BE2C (cell line): ENCODE data around the gene CHMP6.

ENCODE experiments used
- DNase-seq: peaks from one replicate; pipeline ENCODE4 v3.0.0-alpha.2; 2020
- H3K27me3 ChIP-seq: fragments of 250-450 bp; sonication (Bioruptor Pico); 2 replicates; pipeline ENCODE4 v1.5.1; 2020; ENCODE audit warnings: mild to moderate bottlenecking
- H3K36me3 ChIP-seq: fragments of 250-450 bp; sonication (Bioruptor Pico); 2 replicates; pipeline ENCODE4 v1.5.1; 2020; ENCODE audit warnings: mild to moderate bottlenecking
- H3K4me1 ChIP-seq: fragments of 250-450 bp; sonication (Bioruptor Pico); 2 replicates; pipeline ENCODE4 v1.5.1; 2020
- H3K4me3 ChIP-seq: 2 replicates; pipeline ENCODE4 v1.5.1; 2011; ENCODE audit warnings: low read depth, low read length
- H3K9me3 ChIP-seq: fragments of 250-450 bp; sonication (Bioruptor Pico); 2 replicates; pipeline ENCODE4 v1.5.1; 2020
- TF ChIP-seq, protein P1 (sequence below): IDR thresholded peaks from 2 replicates; pipeline ENCODE4 v1.5.1; 2012; ENCODE audit warnings: mild to moderate bottlenecking, low read depth, low read length

CHMP6 gene

DNA sequence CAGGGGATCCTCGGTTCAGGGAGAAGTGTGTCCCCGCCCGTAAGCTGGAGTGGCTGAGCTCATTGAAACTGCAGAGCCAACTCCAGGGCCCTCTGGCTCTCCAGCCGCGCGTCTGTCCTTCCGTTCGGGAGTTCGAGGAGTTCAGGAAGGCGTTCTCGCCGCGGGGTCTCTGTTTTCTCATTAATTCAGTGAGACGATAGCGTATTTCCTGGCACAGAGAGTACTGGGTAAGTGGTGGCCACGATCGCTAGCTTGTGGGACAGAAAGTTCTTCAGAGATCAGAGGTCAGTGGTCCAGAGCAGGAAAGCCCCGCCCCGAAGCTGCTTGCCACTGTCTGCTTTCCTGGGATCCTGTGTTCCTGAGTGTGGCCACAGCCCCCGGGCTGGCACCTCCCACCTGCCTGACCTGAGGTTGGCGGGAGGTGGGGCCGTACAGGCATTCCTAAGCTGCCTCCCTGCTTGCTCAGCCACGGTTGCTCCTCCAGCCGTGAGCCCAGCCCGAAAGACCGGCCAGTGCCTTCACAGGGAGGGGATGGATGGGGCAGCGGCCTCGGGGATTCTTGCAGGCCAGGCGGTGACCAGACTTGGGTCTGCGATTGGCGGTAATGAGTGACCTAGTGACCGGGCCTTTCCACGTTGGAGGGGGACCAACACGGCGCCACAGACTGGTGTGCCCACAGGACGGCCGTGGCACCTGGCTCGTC, 52.2 kb downstream of the CHMP6 start:
- peaks cover 52% of the 10 kb centered on the region for H3K4me1 ChIP-seq
- no peaks in the 10 kb centered on the region for H3K27me3 ChIP-seq
- TF ChIP-seq, protein P1, sequence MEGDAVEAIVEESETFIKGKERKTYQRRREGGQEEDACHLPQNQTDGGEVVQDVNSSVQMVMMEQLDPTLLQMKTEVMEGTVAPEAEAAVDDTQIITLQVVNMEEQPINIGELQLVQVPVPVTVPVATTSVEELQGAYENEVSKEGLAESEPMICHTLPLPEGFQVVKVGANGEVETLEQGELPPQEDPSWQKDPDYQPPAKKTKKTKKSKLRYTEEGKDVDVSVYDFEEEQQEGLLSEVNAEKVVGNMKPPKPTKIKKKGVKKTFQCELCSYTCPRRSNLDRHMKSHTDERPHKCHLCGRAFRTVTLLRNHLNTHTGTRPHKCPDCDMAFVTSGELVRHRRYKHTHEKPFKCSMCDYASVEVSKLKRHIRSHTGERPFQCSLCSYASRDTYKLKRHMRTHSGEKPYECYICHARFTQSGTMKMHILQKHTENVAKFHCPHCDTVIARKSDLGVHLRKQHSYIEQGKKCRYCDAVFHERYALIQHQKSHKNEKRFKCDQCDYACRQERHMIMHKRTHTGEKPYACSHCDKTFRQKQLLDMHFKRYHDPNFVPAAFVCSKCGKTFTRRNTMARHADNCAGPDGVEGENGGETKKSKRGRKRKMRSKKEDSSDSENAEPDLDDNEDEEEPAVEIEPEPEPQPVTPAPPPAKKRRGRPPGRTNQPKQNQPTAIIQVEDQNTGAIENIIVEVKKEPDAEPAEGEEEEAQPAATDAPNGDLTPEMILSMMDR: no peak
- H3K4me3 ChIP-seq: no peak overlapping the region
- H3K36me3 ChIP-seq: peaks cover 3% of the 10 kb centered on the region; the same call in 1 of the 2 replicates
- H3K9me3 ChIP-seq: no peaks in the 10 kb centered on the region
- no peak for DNase-seq

DNA sequence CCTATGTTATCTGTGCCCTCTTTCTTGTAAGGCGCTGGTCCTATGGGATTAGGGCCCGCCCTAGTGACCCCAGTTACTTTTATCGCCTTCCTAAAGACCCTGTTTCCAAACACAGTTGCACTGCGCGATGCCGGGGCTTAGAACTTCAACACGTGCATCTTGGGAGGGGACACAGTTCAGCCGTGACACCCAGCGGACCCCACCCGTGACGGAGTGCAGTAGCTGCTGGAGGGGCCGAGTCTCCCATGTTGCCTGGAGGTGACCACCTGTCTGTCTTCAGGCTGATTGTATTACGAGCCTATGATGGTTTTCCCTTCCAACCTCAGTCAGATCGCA, 52.8 kb downstream of the CHMP6 start:
- DNase-seq: no peak
- TF ChIP-seq, protein P1: no peak
- no peaks in the 10 kb centered on the region; the same call in 1 of the 2 replicates for H3K36me3 ChIP-seq
- H3K27me3 ChIP-seq: no peaks in the 10 kb centered on the region
- H3K4me1 ChIP-seq: peaks cover 49% of the 10 kb centered on the region
- no peak overlapping the region for H3K4me3 ChIP-seq
- no peaks in the 10 kb centered on the region for H3K9me3 ChIP-seq

DNA sequence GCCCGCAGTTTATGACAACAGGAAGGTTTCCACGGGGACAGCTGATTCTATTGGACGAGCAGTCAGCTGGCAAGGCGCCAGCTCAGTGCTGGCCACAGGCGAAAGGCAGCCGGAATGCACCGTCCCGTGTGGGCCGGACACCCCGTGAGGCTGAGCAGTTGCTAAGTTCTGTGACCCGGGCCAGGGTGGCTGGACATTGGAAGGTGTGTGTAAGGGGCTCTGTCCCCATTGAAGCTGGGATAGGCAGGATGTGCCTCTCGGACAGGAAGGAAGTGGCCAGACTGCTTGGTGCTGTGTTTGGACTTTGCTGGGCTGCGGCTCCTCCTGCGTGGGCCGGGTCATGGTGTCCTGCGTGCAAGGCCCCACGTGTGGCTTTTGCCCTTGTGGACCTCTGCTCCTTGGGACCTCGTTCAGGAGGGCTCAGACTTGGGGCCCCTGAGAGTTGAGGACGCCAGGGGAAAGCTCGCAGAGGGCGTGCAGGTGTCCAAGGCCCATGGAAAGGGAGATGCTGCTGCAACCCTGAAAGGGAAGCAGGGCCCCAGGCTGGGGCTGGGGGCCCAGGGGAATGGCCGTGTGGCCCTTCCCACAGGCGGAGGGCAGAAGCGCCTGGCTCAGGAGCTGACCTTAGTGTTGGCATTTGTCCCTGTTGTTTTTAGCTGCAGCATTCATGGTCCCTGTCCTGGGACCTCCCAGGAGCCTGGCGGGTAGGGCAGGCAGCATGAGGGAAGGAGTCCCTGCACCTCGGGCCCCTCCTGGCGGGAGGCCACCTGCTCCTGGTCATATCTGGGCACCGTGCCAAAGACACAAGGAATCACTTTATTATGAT, 53.3 kb downstream of the CHMP6 start:
- Histone ChIP-seq H3K27me3 (no peaks in the 10 kb centered on the region), H3K9me3 (no peaks in the 10 kb centered on the region), H3K4me3 (no peak overlapping the region), H3K36me3 (no peaks in the 10 kb centered on the region; the same call in 1 of the 2 replicates), H3K4me1 (peaks cover 50% of the 10 kb centered on the region)
- TF ChIP-seq, protein P1: no peak
- DNase-seq: peak; percentile 77

DNA sequence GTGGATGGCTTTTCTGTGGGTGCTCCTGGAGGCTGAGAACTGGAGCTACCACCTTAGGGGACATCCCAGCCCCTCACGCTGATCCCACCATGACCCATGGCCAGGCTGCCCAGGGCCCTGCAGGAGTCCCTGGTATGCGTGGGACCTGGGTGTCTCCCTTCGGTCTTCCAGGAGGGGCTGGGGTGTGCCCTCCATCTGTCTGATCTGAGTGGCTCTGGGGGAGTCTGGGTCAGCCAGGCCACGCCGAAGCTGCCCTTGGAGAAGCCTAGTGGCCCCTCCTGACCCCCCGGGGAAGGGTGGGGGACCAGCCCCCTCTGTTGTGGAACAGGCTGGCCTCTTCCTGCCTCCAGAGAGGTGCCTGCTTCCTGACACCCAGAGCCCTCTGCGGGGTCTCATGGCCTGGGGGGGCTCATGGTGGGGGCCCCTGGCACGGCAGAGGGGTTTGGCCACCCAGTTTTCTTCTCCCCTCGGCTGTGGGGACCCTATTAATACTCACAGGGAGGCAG, 54.0 kb downstream of the CHMP6 start:
- DNase-seq: no peak
- H3K9me3 ChIP-seq: no peaks in the 10 kb centered on the region
- no peaks in the 10 kb centered on the region for H3K27me3 ChIP-seq
- H3K4me1 ChIP-seq: peaks cover 43% of the 10 kb centered on the region
- TF ChIP-seq, protein P1: no peak
- H3K4me3 ChIP-seq: no peak overlapping the region
- H3K36me3 ChIP-seq: no peaks in the 10 kb centered on the region

DNA sequence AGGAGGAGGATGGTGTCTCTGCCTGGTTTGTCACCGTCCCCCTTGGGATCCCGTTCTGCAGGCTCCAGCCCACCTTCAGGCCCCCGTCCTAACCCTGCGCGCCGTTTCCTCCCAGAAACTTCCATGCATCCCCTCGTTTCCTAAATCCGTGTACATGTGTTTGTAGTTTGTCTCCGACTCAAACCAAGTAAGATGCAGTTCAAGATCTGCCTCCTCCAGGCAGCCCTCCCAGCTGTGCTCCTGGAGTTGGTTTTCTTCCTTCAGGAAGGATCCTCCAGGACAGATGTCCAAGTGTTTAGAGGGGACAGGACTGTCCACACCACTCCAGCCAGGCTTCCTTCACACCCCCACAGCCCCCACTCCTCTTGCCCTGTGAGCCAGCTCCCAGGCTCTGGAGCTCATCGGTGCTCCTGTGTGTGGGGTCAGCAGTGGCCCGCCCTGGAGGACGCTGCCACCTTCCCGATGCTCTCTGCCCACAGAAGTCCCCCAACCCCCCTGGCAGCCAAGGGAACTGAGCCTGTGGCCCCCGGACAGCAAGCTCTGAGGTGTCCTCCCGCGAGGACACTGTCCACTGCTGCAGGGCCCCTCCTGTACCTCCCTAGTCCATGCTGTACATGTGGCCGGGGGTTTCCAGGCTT, 54.6 kb downstream of the CHMP6 start:
- Histone ChIP-seq H3K27me3 (no peaks in the 10 kb centered on the region), H3K36me3 (no peaks in the 10 kb centered on the region), H3K4me3 (no peak overlapping the region), H3K4me1 (peaks cover 42% of the 10 kb centered on the region), H3K9me3 (no peaks in the 10 kb centered on the region)
- TF ChIP-seq, protein P1: no peak
- DNase-seq: no peak
